OCI-M1 (cell line): Measurements from ENCODE around the gene SCAF4.
A peak's percentile ranks its signal among the peaks of the same experiment; 100 is the strongest.
"Not testable (repeated sequence)": the region's sequence is repeated elsewhere in the genome, so short reads cannot be mapped to it uniquely, and the experiment has no call there.

ENCODE experiments used
- DNase-seq: peaks from one replicate; lab custom pipeline; 2025; lab: John Stamatoyannopoulos, UW

The SCAF4 gene, protein sequence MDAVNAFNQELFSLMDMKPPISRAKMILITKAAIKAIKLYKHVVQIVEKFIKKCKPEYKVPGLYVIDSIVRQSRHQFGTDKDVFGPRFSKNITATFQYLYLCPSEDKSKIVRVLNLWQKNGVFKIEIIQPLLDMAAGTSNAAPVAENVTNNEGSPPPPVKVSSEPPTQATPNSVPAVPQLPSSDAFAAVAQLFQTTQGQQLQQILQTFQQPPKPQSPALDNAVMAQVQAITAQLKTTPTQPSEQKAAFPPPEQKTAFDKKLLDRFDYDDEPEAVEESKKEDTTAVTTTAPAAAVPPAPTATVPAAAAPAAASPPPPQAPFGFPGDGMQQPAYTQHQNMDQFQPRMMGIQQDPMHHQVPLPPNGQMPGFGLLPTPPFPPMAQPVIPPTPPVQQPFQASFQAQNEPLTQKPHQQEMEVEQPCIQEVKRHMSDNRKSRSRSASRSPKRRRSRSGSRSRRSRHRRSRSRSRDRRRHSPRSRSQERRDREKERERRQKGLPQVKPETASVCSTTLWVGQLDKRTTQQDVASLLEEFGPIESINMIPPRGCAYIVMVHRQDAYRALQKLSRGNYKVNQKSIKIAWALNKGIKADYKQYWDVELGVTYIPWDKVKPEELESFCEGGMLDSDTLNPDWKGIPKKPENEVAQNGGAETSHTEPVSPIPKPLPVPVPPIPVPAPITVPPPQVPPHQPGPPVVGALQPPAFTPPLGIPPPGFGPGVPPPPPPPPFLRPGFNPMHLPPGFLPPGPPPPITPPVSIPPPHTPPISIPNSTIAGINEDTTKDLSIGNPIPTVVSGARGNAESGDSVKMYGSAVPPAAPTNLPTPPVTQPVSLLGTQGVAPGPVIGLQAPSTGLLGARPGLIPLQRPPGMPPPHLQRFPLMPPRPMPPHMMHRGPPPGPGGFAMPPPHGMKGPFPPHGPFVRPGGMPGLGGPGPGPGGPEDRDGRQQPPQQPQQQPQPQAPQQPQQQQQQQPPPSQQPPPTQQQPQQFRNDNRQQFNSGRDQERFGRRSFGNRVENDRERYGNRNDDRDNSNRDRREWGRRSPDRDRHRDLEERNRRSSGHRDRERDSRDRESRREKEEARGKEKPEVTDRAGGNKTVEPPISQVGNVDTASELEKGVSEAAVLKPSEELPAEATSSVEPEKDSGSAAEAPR

GRCh38 chr21:31731857-31732596, at the start of gene SCAF4:
Gene SCAF4, minus strand, starts transcription at chr21:31732118. Its CDS starts 426 bp downstream, at chr21:31731692.
- peak; percentile 91 for DNase-seq

GRCh38 chr21:31780944-31781343, 49.0 kb upstream of the SCAF4 start:
- DNase-seq: peak; percentile 6

- DNase-seq: no peak
Observed at GRCh38 chr21:31778546-31778945, 46.6 kb upstream of the SCAF4 start.

DNA sequence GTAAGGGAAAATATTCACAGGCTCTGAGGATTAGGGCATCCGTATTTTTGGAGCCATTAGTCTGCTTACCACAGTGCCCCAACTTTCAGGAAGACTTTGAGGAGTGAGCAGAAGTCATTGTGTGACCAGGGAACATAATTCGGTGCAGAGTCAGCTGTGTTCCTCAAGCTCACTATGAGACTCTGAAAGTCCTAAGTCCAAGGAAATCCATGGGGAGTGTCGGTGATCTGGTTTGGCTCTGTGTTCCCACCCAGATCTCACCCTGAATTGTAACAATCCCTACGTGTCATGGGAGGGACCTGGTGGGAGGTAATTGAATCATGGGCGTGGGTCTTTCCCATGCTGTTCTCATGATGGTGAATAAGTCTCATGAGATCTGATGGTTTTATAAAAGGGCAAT, 45.9 kb upstream of the SCAF4 start:
- no peak for DNase-seq

DNA sequence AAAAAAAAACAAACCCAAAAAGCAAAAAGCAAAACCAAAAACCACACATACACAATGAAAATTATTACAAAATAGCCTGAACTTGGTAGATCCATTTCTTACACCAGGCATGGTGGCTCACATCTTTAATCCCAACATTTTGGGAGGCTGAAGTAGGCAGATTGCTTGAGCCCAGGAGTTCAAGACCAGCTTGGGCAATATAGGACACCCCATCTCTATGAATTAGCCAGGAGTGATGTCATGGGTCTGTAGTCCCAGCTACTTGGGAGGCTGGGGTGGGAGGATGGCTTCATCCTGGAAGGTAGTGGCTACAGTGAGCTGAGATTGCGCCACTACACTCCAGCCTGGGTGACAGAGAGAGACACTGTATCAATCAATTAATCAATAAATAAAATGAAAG, 42.1 kb upstream of the SCAF4 start:
- no peak for DNase-seq

DNA sequence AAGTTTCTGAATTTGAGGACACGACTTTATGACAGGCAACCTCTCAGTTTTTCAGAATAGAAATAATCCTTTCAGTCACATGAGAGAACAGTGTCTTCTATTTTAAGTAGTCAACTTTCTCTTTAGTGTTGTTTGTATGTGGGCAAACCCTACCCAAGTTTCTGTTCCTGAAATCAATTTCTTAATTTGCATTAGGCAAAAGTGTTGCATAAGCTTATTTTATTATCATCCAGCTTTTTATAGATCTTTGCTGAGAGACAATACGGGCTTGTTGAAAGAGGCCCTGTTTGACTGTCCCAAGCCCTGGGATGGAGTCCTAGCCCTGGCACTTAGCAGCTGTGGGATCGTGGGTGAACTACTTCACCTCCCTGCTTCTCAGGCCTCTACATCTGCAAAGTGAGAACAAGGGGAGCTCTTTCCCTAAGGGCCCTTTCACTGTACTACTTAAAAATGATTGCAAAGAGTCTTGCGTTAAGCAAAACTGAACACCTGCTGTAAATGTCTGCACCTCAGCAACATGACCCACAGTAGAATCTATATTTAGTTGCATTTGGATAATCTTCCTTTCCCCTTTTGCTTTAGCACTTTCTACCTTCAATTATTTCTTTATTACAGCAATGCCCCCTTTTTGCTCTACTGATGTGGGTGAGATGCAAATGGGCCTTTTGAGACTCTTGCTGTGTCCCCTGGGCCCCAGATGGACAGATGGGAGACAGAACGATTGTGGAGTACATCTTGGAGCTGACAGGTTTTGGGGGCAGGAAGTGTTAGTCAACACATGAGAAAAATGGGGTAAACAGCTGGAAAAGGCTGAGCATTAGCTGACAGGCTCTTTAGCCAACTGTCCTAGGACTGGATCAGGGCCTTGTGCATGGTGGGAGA, 41.0 kb upstream of the SCAF4 start:
- DNase-seq: no peak

DNA sequence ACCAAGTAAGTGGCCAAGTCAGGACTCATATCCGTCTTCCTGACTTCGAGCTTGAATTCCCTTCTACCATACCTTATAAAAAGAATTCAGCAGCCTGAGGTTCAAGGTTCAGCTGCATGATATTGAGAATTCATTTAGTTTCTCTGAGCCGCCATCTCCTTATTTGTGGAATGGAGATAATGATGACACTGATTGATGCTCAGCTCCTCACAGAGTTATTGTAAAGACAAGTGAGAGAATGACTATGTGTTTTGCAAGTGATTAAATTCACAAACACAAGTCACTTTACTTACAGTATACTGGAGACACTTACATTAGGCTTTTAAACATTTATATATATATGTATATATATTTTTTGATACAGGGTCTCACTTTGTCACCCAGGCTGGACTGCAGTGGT, 39.8 kb upstream of the SCAF4 start:
- no peak for DNase-seq

- no peak for DNase-seq
Observed at GRCh38 chr21:31768710-31769109, 36.8 kb upstream of the SCAF4 start.

DNA sequence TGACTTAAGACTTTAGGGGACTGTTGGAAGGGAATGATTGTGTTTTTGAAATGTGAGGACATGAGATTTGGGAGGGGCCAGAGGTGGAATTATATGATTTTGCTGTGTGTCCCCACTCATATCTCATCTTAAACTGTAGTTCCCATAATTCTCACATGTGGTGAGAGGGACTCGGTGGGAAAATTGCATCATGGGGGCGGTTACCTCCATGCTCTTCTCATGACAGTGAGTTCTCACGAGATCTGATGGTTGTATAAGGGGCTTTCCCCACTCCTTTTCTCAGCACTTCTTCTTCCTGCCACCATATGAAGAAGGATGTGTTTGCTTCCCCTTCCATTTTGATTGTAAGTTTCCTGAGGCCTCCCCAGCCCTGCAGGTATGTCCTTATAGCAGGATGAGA, 35.0 kb upstream of the SCAF4 start:
- DNase-seq: peak; percentile 53

DNA sequence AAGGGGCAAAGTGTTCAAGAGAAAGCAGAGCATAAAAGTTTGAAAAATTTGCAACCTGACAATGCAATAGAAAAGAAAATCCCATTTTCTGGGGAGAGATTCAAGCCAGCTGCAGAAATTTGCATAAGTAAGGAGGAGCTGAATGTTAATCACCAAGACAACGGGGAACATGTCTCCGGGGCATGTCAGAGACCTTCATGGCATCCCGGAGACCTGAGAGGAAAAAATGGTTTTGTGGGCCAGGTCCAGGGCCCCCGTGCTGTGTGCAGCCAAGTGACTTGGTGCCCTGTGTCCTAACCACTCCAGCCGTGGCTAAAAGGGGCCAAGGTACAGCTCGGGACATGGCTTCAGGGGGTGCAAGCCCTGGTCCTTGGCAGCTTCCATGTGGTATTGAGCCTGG, 33.9 kb upstream of the SCAF4 start:
- DNase-seq: not testable (repeated sequence)

GRCh38 chr21:31760931-31761330, 29.0 kb upstream of the SCAF4 start:
- DNase-seq: no peak

DNA sequence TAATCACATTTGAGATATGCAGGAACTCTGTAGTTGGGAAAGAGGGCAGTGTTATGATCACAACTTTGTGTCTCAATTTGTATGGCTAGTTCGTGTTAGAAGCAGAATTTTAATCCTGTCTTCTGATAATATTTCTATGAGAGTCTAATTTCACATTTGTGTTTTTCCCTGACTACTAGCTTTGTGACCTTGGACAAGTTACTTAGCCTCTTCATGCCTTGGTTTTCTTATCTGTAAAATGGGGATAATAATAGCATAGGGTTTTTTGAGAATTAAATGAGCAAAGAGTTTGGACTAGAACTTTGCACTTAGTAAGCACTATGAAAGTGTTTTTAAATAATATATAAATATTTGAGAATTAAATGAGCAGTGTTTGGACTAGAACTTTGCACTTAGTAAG, 24.9 kb upstream of the SCAF4 start:
- no peak for DNase-seq

GRCh38 chr21:31755027-31755426, 23.1 kb upstream of the SCAF4 start:
- no peak for DNase-seq

- DNase-seq: no peak
Observed at GRCh38 chr21:31754708-31754960, 22.7 kb upstream of the SCAF4 start.

DNA sequence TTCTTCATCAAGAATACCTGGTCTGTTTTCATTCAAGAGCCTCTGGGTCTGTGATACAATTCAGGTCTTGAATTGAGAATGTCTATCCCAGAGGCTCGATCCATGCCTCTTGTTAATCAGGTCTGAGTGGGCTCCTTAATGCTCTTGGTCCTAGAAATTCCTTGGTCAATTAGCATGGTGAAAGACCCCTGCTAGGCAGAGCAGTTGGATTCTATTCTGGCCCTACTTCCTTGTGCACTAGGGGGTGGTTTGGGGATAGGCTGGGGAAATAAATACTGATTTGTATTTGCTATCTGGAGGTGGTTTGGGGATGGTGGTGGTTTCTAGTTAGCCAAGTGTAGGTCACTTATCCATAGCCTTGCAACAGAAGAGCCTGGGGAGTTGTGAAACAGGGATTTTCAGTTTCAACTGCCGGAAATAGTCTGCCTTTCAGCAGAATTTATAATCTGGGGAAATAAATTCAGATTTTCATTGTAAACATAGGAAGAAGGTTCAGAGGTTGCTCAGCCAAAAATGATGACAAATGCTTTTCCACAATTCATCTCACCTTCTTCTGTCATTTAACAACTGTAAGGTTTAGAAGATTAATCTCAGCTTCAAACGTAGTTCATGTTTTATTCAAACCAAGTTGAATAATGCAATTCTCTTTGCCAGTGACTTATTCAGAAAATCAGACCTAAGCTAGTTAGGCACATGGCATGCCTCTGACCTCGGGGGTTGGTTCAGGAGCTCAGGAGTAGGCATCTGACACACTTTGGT, 22.2 kb upstream of the SCAF4 start:
- no peak for DNase-seq

GRCh38 chr21:31752967-31753366, 21.0 kb upstream of the SCAF4 start:
- no peak for DNase-seq

DNA sequence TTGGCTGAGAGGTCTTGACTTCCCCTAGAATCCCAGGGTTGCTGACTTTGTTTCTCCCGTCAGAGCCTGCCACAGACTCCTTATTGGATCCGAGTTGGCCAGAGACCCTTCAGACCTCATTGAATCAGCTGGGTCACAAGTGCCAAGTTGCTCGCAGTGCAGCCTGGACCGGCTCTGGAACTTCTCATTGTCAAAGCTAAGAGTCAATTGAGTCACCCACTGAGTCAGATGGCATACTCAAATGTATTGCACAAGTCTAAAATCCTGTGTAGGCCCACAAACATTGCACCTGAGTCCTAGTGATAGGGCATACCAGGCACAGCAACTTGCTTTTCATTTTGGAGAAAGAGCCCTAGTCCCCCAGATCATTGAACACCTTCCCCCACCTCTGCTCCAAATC, 20.4 kb upstream of the SCAF4 start:
- DNase-seq: no peak

- DNase-seq: no peak
Observed at GRCh38 chr21:31750843-31751242, 18.9 kb upstream of the SCAF4 start.

DNA sequence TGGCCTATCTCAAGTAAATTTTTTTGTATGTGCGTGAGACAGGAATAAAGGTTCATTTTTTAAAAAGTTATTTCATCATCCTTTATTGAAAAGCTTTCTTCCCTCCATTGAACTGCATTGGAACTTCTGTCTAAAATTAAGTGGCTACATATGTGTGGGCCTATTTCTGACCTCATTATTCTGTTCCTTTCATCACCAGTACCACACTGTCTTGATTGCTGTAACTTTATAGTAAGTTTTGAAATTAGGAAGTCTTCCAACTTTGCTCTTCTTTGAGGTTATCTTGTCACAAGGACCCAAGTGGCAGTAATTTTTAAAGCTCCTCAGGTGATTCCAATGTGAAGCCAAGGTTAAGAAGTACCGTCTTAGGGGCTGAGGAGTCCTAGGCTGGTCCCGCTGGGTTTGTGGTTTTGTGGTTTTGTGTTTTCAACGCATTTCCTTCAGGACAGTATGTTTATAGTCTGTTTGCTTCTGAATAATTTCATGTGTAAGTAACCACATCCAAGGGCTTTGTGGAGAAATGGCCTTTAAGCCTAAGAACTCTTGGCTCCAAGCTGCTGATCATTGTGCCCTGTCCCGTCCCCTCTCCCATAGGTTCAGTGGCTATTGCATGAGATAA, 12.4 kb upstream of the SCAF4 start:
- no peak for DNase-seq

DNA sequence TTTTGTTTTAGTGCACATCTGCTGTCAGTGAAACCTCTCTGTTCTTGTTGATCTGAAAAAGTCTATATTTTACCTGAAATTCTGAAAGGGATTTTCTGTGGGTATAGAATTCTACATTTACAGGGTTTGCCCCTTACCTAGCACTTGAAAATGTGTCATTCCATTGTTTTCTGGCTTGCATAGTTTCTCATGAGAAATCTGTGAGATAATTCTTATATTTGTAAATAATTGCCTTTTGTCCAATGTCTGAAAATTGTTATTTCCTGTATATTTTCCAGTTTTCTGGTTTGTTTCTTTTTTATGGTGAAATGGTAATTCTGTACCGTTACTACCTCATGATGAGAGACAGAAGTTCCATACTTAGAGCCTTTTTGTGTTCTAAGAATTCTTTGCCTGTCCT, 11.8 kb upstream of the SCAF4 start:
- DNase-seq: no peak
